Upper lobe of left lung (tissue), 4 donors: ENCODE data around the gene TOX2.

Experiments used
- EP300 ChIP-seq, 4 donors: sonication (generic); formaldehyde crosslinking; IDR thresholded peaks; one replicate each; pipeline ENCODE4 v1.5.1; 2017; ENCODE audit warnings: antibody characterized with exemption in 4 of 4, control low read depth in 2 of 4
- POLR2A ChIP-seq, 4 donors: fragments of 450-650 bp; IDR thresholded peaks; one replicate each; pipeline ENCODE4 v1.5.1; 2016 to 2017; ENCODE audit warnings: antibody characterized with exemption in 4 of 4, mild to moderate bottlenecking in 2 of 4
- POLR2AphosphoS5 ChIP-seq, 2 donors: sonication (generic); formaldehyde crosslinking; IDR thresholded peaks; one replicate each; pipeline ENCODE4 v1.5.1; 2017; ENCODE audit warnings: antibody characterized with exemption in 2 of 2
- TF ChIP-seq, protein P1 (sequence below), 6 experiments: fragments of 450-650 bp in 4 of 6; fragments of 200-600 bp in 2 of 6; sonication (generic) in 2 of 6; IDR thresholded peaks; one replicate each; pipeline ENCODE4 v1.5.1; 2016 to 2019; ENCODE audit warnings: antibody characterized with exemption in 6 of 6

DNA sequence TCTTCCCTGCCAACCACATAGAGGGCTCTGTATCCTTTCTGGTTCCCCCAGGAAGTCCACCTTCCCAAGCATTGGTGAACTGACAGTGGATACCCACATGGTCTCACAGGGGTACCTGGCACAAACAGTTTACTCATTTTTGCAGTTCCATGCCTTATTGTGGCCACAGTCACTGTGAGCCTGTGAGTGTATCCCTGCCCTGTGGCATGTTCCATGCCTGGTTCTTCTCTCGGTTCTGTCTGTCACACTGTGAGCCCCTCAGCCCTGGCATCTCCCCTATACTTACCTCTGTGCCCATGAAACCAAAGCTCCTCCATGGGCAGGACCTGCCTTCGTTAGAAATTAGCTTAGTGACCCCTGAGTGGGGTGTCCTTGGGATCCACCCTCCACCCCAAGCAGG lies 107.8 kb downstream of the TOX2 start:
- TF ChIP-seq, protein P1, sequence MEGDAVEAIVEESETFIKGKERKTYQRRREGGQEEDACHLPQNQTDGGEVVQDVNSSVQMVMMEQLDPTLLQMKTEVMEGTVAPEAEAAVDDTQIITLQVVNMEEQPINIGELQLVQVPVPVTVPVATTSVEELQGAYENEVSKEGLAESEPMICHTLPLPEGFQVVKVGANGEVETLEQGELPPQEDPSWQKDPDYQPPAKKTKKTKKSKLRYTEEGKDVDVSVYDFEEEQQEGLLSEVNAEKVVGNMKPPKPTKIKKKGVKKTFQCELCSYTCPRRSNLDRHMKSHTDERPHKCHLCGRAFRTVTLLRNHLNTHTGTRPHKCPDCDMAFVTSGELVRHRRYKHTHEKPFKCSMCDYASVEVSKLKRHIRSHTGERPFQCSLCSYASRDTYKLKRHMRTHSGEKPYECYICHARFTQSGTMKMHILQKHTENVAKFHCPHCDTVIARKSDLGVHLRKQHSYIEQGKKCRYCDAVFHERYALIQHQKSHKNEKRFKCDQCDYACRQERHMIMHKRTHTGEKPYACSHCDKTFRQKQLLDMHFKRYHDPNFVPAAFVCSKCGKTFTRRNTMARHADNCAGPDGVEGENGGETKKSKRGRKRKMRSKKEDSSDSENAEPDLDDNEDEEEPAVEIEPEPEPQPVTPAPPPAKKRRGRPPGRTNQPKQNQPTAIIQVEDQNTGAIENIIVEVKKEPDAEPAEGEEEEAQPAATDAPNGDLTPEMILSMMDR (IDR thresholded peaks at IDR 0.05), result no peak
- TF ChIP-seq EP300 (IDR thresholded peaks at IDR 0.05) (no peak), POLR2AphosphoS5 (IDR thresholded peaks at IDR 0.05) (no peak), POLR2A (IDR thresholded peaks at IDR 0.05) (no peak)
